T follicular helper cell (primary cell): ENCODE results near the gene RAC2.

ENCODE experiments used
- DNase-seq: peaks from one replicate; pipeline ENCODE4 v3.0.0-alpha.2; 2020; ENCODE audit warnings: low read depth
- total RNA-seq, 2 experiments: gene quantifications; one replicate each; lab custom pipeline; 2026; lab: John Stamatoyannopoulos, UW

RAC2 gene
- 134 to 176 reads per million in 2 experiments for total RNA-seq

DNA sequence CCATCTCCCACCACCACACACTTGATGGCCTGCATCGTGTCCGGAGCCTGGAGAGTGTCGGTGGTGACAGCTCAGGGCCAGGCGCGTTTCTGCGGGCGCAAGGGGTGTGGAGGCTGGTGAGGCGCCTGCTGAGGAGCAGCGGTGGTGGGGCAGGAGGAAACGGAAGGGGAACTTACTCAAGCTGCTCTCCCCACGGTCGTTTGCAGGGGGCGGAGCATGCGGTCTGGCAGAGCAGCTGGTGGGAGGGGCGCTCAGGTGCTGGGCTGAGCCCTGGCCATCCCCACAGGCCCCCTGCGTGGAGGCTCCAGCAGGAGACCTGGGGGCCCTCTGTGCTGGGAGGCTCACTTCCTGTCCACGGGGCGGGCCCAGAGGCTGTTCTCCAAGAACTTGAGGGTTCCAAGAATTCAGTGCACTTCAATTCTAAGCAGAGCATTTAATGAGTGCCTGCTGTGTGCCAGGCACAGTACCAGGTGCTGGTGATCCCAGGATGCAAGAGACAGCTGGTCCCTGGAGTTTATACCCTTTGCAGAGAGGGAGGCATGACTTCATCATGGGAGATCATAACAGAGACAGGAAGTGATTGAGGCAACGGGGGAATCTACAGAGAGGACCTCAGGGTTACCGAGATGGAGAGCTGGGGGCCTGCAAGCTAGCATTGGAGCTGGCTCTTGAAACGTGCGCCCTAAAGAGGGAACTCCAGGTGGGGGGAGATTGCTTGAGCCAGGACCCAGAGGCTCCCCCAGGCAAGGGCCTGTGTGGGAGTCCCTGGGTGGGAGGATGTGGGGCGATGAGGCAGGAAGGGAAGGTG lies at the start of gene RAC2:
Gene RAC2 (minus strand): TSS at position 156 of the 808 bp plus-strand sequence. CDS start 121 bp downstream, at position 35.
- peak; percentile 77 for DNase-seq

DNA sequence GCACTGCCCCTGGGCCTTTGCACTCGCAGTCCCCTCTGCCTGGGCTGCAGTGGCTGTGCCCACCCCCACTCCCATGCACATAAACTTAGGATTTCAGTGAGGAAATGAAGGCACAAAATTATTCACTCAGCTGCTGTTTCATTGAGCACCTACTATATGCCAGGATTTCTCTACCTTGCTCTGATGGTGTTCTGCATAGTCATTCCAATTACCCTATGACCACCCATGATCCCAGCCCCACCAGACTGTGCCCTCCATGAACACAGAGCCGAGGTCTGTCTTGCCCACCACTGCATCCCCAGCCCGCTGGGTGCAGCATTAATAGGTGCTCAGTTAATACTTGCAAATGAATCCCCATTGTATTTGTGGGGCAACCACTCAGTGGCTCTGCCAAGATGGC lies 49.1 kb upstream of the RAC2 start:
- DNase-seq, result no peak

DNA sequence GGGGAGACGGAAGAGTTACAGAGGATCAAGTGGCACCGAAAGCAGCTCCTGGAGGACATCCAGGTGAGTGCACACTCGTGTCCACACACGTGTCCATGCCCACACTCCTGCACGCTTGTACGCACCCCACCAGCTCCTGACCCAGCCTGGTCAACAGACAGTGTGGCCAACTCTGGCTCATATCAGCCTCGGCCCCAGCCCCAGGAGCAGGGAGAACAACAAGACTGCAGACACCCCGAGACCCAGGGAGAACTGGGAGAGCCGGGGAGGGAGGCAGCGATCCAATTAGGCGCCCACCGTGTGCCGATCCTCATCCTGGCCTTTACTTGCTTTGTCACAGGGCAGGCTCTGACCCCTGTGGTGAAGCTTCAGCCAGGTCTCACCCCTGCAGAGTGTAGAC lies 48.6 kb upstream of the RAC2 start:
- DNase-seq, result no peak

DNA sequence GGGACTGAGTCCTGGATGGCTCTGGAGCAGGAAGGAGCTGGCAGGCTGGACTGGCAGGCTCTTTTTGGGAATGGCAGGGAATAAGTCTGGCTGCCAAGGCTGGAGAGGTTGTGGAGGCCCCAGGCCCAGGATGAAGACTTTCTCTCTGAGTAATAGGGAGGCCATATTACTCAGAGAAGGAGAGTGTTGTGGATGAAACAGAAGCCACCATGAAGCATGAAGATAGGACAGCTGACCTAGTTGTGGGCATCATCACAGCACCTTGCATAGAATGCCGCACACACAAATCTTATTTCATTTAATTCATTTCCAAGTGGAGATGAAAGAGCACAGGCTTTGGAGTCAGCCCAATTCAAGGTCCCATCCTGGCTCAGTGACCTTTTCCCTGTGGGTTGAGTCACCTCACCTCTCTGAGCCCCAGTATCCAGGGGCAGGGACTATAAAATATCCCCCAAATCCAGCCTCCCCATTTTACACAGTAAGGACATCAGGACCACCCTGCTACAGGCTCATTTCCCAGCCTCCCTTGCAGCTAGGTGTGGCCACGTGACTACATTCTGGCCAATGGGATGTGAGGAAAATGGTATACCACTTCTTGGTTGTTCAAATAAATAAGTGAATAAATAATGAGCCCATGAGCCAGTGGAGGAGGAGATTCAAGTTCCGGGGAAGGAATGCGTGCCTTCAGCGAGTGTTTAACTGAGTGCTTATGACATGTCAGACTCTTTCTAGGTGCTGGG lies 47.7 kb upstream of the RAC2 start:
- no peak for DNase-seq

DNA sequence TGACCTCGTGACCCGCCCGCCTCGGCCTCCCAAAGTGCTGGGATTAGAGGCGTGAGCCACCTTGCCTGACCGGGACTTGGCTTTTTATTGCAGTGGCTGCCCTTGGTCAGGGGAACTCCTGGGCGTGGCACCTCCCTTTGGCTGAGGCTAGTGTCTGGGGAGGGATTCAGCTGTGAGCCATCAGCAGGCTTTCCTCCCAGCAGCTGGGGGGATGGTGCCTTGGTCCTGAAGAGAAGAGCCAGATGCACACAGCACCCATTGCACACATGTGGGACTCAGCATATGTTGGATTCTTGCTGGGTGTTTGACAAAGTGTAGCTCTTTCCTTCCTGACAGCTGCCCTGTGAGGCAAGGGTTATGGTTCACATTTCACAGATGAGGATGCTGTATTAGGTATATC lies 46.7 kb upstream of the RAC2 start:
- DNase-seq, result no peak

DNA sequence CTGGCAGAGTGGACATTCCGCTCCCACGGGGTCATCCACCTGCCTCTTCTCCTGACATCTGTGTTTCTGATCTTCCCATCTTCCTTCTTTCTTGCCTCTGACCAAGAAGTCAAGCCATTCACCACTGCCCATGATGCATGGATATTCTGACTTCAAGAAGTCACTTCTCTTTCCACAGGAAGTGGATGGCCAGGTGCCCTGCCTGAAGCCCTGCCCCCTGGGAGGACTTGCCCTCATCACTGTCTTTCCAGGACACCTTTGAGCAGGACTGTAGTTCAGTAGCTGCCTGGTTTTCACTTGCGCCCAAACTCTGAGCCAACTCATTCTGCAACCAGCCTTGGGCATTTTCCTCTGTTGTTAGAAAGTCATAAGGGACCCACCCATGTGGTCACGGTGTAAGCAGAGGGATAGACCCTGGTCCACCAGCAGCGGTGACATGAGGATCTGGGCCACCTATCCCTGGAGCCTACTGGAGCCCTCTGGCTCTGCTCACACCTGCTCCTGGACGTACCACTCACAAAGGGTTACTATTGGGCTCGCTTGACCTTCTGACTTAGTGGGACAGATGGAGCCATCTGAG lies 45.2 kb upstream of the RAC2 start:
- DNase-seq, result no peak

DNA sequence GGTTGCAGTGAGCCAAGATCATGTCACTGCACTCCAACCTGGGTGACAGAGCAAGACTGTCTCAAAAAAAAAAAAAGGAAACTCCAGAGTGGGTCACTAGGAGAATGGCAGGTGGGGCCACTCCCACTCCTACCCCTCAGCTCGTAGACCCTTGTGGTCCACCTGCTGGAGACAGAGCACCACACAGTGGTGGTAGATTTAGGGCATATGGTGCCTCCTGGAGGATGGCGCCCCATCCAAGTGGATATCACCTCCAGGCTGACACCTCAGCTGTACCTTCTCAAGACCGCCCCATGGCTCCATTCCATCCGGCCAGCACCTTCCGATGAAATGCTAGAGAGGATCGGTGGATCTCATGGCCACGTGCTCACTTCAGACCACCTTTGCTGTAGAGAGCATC lies 44.5 kb upstream of the RAC2 start:
- DNase-seq, result no peak

DNA sequence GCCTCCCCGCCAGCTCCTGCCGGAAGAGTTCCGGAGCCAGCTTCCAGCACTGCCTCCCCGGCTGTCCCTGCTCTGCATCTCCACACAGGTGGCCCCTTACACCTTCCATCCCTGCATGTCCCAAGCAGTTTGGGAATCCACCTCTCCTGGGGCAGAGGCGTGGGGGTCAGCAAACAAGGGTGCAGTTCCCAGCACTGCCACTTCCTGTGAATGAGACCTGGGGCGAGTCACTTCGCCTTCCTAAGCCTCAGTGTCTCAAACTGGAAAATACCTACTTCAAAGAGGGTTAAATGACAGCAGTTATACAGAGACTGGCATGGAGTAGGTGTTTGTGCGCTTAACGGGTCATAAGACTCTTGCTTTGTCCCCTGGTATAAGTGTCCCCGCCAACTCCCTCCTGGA lies 43.5 kb upstream of the RAC2 start:
- DNase-seq, result no peak

DNA sequence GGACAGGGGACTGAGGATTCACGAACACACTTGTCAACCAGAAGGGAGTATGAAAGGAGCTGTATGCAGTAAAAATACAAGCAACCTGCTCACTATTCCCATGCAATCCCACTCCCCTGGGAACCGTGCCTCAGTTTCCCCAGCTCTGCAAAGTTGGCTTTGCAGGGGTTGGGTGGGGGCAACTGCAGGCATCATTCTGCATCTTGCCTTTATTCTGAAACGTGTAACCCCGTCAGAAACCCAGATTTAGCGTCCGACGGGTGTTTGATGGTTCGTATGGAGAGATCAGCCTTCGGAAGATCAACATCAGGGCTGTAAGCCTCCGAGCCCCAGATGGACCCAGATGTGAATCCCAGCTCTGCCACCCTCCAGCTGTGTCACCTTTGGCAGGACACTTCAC lies 41.9 kb upstream of the RAC2 start:
- no peak for DNase-seq

DNA sequence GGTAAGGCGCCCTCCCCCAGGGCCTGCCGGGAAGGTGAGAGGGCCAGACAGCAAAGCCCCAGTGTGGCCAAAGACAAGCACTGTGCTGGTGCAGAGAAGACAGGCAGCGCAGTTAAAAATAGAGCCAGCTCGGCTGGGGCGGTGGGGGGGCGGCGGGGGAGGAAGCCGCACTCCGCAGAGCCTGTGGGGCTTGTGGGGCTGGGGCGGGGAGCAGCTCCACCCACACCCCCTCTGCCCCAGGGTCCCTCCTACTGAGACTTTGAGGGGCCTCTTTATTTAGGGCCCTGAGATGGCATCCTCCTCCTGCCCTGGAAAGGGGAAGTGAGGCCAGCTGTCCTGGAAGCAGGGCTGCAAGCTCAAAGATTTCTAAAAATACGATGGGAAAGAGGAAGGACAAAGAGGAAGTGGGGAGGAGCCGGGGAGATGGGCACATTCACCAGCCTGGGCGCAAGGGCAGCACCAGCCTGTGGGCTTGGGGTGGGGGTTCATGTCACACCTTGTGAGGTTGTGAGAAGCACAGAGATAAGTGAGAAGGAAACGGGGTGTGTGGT lies 40.8 kb upstream of the RAC2 start:
- DNase-seq, result peak; percentile 39

DNA sequence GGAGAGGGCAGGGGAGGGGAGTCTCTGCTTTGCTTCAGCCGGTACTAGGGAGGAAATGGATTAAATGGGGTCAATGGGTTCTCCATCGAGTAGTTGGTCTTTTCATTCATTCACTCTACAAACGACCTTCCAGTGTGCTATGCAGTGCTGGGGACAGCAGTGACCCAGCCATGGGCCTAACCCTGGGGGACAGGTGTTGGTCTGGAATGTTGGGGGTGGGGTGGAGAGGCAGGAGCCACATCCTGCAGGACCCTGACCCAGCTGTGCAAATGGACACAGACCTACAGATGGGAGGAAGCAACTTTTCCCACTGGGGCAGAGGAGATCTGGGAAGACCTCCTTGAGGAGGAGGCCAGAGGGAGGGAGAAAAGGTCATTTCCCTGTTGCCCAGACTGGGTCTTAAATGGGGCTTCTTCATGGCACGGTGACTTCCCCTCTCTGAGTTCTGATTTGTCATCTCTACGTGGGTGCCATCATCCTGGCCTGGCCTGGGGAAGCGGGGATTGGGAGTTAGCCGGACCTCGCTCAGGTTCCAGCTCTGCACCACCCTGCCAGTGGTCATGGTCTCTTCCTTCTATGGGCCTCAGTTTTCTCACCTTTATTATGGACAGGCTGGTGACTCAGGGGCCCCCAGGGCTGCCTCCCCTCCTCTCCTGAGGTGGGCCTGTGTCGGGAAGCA lies 40.2 kb upstream of the RAC2 start:
- no peak for DNase-seq

DNA sequence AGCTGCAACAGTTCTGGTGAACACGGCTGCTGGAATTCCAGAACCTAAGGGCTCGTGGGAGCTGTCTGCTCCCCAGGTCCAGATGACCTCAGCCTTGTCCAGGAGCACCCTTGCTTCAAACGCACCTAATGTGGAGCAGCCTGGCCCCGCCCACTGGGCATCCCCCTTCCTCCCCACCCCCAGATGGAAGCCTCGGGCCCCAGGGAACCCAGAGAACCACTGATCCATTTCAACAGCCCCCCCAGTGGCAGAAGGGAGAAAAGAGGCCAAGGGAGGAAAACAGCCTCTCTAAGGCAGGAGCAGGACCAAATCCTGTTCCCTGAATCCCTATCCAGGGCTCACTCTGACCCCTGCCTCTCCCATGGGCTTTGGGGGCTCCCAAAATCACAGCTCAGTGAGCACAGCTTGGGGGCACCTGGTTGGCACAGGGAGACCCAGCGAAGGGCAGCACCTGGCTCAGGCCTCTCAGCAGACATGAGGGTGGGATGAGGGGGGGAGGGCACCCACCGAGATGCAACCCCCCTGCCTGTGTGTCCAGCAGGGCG lies 39.4 kb upstream of the RAC2 start:
- DNase-seq, result peak; percentile 46

DNA sequence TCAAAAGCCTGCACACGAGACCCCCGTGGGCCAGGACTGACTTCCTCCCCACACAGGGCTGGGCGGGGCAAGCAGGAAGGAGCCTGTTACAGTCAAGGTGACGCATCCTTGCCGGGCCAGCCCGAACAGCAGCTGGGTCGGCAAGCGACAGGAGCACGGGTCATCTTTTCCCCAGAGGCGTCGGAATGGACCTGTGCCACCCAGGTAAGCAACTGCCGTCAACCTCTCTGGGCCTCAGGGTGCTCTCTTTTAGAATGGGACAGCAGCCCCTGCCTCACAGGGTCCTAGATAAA lies 38.3 kb upstream of the RAC2 start, which contains the start of gene CYTH4:
Gene CYTH4 (plus strand): TSS at position 124 of the 293 bp plus-strand sequence. CDS start 62 bp downstream, at position 186.
- peak; percentile 62 for DNase-seq

DNA sequence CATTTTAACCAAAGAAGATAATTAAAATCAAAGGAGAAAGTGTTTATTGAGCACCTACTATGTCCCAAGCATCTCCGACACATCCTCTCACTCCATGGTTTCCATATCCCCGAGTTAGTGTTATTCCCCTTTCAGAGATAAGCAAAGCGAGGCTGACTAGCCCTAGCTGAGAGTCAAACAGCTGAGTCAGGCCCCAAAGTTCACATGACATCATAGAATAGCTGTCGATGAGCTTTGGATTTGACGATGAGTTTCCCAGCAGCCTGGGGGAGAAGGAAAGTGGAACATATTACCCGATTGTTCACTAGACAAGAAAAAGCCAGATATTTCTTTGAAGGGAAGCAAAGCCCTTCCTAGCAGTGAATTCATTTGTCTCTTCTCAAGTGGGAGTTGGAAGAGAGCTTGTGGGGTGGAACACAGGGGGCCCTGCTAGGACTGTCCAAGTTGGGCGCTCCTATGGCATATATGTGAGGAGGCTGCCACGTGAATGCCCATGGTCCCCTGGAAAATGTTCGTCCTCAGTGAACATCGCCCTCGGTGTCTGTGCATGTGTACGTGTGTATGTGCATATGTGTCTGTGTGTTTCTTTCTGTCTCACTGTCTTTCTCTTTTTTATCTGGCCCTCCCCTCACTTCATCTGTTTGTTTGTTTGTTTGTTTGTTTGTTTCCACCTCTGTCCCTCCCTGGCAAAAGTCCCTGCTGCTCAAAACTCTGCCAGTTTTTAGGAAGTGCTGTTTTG lies 37.7 kb upstream of the RAC2 start:
- DNase-seq, result no peak

DNA sequence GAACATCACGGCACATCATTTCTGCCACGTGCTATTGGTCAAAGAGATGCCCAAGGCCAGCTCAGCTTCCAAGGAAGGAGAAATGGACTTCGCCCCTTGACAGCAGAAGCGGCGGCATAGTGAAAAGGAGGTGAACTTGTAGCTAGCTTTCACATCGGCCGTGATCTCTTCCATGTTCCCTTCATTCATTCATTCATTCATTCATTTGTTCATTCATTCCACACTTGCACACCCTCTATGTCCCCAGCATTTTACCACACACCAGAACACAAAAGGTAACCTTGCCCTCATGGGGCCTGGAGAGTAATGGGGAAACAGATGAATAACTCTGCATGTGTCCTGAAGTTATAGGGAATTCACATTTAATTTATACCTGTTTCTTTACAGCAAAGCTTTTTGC lies 37.1 kb upstream of the RAC2 start:
- no peak for DNase-seq

DNA sequence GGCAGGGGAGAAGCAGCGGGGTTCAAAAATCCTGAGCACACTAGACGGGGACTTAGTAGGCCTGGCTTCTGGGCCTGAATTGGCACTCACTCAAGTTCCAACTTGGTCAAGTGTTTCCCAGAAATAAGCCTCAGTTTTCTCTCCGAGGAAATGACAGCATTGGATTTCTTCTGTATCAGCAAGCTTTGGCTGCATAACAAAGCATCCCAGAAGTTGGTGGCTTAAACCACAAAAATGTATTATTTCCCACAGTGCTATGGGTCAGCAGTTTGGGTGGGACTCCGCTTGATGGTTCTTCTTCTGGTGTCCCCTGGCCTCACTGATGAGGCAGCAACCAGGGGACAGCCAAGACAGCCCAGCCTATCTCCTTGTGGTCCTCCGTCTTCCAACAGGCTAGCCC lies 36.6 kb upstream of the RAC2 start:
- DNase-seq, result no peak

DNA sequence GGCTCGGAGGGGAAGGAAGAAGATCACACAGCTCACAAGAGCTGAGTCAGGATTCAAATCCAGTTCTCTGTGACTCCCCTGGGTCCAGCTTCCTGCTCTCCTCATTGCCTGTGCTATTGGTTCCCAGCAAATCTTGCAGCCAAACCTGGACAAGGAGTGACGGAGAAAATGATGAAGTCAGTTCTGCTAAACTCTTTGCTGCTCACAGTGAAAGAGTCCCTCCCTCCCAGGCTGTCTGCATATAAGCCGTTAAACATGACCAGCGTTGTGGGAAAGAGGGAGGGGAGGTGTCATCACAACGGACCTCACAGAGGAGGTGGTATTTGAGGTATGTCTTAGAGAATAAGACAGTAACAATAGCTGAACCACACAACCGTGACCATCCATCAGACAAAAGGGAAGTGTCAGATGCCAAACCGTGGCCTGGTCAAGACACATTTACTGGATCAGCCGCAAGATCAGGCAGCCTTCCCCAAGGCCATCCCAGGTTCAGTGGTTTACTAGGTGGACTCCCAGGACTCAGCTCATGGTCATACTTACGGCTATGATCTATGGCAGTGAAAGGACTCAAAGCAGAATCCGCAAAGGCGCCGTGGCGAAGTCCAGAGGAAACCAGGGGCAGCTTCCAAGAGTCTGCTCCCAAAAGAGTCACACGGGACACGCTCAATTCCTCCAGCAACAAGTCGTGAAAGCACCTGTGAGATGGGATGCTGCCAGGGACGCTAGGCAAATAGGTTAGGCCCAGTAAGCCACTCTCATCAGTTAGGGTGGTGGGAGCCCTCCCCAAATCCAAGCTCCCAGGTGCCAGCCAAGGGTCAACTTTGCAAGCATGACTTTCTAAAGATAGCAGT lies 35.5 kb upstream of the RAC2 start:
- DNase-seq, result no peak

DNA sequence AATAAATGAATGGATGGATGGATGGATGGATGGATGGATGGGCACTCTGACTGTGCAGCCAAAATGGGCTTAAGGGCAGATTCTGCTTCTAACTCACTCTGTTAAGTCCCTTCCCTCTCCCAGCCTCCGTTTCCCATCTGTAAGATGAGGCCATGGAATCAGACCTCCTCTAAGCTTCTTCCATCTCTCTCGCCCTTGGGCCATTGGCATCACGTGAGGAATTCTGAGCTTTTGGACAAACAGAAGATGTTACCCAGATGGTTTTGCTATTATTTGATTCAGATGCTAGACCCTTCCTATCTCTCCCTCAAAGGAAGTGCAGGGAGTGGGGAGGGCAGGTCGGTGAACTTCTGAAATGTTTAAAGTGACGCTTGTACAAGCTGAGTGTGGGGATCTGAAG lies 34.2 kb upstream of the RAC2 start:
- no peak for DNase-seq

DNA sequence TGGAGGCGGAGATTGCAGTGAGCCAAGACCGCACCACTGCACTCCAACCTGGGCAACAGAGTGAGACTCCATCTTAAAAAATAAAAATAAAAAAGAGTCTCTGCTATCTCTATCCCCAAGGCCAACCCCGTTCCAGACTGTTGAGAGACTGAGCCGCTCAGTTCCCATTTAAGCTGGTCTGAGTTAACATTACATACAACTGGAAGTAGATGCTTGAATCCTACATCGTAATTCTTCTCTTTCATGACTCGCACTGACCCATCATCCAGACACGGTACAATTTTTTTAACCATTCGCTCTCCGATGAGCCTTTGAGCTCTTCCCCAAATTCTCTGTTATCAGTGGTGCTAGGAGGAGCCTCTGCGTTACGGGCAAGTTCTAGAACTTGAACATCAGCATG lies 33.3 kb upstream of the RAC2 start:
- DNase-seq, result no peak

DNA sequence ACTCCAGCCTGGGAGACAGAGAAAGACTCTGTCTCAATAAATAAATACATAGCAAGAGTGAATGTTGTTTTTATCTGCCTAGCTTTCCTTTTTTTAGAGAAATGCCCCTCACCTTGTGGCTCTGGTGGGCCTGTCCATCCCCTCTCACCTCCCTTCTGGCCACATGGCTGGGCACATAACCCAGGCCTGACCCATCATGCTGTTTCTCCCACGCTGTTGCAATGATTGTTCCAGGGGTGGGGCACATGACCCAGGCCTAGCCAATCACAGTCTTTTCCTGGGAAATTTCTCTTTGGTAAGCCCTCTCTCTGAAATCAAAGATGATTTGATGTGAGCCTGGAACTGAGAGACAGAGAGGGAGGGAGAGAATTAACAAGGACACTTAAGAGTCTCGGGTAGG lies 32.7 kb upstream of the RAC2 start:
- no peak for DNase-seq
